Esophagus muscularis mucosa (tissue), 4 donors: ENCODE results near the gene FRAS1.

ENCODE experiments used
- CTCF ChIP-seq, 3 experiments: fragments of 200-600 bp in 2 of 3; fragments of 450-650 bp in 1 of 3; sonication (generic) in 2 of 3; IDR thresholded peaks; one replicate each; pipeline ENCODE4 v1.5.1; 2017 to 2019; ENCODE audit warnings: antibody characterized with exemption in 3 of 3, mild to moderate bottlenecking in 2 of 3, moderate library complexity in 1 of 3
- EP300 ChIP-seq: sonication (generic); formaldehyde crosslinking; IDR thresholded peaks from one replicate; pipeline ENCODE4 v1.6.1; 2017; ENCODE audit warnings: antibody characterized with exemption
- POLR2A ChIP-seq: fragments of 450-650 bp; IDR thresholded peaks from one replicate; pipeline ENCODE4 v1.6.1; 2017; ENCODE audit warnings: antibody characterized with exemption, moderate library complexity, mild to moderate bottlenecking, low read depth
- POLR2AphosphoS5 ChIP-seq, 2 donors: sonication (generic); formaldehyde crosslinking; IDR thresholded peaks; one replicate each; pipeline ENCODE4 v1.6.1; 2017; ENCODE audit warnings: antibody characterized with exemption in 2 of 2

- no peak for TF ChIP-seq POLR2A
- TF ChIP-seq CTCF (IDR thresholded peaks at IDR 0.05), result no peak
- no peak for TF ChIP-seq POLR2AphosphoS5 (IDR thresholded peaks at IDR 0.05)
- no peak for TF ChIP-seq EP300
Observed at GRCh38 chr4:78154972-78155590, 98.0 kb downstream of the FRAS1 start.
